HG02973 (cell line): Measurements from ENCODE around the gene RALY.

Experiments
- ATAC-seq: cut with Tn5 transposase; IDR thresholded peaks from one replicate; pipeline ENCODE4 v1.9.1; 2021; ENCODE audit warnings: moderate library complexity; ENCODE audit not compliant: unreplicated experiment

The RALY gene

DNA sequence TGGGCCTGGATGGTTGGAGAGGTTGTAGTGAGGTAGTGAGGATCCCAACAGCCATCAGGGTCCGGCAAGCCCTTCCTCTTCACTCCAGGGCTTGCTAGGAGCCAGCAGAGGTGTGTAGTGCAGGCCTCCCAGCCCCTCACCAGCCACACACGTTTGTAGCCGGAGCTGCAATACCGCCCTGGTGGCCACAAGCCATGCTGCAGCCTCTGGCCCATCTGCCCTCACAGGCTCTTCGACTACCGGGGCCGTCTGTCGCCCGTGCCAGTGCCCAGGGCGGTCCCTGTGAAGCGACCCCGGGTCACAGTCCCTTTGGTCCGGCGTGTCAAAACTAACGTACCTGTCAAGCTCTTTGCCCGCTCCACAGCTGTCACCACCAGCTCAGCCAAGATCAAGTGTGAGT, 81.9 kb downstream of the RALY start:
- no peak for ATAC-seq

DNA sequence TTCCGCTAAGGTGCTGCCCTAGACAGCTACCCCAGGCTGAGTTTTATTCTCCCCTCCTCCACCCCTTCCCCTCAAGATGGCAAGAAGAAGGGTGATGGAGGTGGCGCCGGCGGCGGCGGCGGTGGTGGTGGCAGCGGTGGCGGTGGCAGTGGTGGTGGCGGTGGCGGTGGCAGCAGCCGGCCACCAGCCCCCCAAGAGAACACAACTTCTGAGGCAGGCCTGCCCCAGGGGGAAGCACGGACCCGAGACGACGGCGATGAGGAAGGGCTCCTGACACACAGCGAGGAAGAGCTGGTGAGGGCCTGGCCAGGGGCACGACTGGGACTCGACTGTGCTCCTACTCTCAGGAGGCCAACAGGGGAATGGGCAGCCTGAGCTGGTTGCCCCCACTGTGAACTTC, 83.2 kb downstream of the RALY start:
- no peak for ATAC-seq

DNA sequence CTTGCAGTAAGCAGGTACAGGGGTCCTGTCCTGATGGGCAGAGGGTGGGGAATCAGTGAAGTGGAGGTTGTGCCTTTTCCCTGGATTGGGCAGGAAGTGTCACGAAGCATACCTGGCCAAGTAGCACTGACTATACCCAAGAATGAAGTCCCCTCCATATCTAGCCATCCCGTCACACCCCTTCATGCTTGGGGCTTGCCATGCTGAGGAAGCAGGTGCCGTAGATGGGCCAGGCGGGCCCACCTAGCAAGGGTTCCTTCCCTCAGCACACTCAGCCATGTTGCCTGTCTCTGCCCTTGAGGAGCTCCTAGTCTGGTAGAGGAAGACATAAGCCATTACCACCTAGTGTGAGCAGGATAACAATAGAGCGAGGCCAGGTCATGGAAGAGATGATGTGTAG, 84.8 kb downstream of the RALY start:
- no peak for ATAC-seq

DNA sequence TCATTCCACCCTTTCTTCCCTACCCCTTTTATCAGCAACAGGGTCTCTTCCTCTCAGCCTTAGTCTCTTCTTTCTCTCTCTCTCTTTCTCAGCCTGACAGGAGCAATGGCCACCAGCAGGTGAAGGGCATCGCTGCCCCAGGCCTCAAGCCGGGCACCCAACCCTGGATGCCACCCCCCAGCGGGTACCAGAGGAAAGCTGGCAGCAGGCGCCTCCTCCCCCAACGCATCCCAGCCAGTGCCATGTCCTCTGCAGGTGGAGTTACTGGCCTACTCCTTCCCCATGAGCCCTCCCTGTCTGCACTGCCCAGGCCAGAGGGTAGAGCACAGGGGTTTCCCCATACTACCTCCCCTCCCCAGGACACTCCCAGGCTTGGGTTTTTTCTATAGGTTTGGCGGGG, 86.1 kb downstream of the RALY start:
- no peak for ATAC-seq

DNA sequence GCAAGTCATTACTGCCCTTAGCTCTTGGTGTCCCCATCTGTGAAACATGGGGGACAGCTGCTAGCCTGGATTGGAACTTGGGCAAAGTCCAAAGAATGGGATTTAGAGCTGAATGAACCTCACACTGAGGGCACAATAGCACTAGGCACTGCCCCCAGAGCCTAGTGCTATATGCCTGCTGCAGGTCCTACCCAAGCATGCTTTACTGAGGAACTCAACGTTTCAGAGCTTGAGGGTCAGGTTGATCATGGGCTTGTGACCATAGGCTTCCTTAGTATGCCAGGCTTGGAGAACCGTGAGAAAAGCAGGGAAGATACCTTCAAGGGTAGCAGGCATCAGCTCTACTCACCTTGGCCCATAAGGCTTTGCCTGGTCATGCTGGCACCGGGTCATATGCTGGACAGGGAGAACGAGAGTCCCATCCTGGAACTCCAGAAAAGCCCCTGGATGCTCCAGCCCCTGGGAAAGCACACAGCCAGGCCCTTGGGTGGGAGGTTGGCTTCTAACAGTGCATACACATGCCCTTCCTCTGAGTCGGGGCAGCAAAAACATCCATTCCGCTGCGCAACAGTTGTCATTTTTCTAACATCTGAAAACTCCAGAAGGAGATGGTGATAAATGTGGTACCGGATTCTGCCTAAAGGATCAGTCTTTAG, 88.6 kb downstream of the RALY start:
- no peak for ATAC-seq

DNA sequence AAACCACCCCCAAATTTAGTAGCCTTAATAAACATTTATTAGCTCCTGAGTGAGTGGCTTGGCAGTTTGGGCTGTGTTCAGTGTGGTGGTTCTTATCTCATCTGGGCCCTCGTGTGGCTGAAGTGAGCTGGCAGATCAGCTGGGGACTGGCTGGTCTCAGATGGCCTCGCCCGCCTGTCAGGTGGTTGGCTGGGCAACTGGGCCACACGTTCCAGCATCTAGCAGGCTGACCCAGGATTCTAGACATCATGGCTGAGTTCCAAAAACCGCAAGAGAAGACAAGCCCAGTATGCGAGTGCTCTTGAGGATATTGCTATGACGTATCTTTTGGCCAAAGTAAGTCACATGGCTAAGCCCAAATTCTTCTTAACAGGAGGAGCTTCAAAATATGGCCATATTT, 89.4 kb downstream of the RALY start:
- ATAC-seq: no peak

DNA sequence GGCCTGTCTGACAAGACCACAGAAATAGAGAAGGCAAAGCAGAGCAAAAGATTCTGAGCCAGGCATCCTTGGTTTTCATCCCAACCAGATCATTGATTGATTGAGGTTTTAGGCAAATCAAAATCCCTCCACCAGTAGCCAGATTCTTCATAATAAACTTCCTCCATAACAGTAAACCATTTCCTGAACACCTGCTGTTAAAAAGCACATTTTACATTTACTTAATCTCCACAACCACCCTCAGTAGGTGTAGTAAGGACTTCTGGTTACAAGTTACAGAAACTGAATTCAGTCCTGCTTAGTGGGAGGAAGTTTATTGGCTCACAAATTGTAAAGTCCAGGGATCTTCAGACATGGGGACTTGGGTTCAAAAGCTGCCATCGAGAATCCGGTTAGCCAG, 90.1 kb downstream of the RALY start:
- no peak for ATAC-seq

DNA sequence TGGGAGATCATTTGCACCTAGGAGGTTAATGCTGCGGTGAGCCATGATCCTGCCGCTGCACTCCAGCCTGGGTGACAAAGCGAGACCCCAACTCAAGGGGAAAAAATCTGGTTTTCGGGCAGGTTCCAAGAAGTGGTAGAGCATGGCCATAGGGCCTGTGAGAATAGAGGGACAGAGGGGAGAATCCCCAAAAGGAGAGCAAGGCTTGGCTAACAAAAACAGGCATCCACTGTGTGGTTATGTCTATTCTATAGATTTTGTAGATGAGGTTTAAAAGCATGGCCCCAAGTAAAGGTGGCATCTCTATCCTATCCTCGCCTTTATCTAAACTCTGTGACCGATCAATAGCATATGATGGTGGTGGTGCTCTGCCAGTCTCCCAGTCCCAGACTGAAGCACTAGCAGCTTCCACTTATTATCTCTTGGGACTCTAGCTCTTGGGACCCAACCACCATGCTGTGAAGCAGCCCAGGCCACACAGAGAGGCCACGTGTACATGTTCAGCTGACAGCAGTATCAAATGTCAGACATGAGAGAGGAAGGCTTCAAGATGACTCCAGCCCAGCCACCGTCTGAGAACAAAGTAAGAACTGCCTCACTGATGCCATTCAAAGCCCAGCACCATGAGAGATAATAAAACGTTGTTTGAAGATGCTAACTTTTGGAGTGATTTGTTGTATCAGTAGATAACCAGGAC, 90.7 kb downstream of the RALY start:
- no peak for ATAC-seq

DNA sequence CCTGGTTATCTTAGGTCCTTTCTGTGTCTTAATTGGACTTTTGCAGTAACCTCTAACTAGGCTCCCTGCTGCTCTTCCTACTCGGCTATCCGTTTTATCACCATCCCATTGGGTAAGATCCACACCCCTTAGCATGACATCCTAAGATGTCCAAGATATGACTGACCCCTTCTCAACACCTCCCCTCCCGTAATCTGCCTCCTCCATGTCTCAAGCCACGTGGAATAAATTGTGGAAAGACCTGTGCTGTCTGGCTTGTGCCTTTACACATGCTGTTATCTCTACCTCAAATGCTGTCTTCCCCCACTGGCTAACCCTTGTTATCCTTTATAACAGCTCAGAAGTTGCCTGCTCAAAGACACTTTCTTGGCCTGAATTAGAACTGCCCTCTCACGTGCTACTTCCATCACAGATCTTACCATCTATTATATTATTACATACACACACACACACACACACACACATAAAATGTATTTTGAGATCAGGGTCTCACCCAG, 91.9 kb downstream of the RALY start:
- ATAC-seq: no peak

DNA sequence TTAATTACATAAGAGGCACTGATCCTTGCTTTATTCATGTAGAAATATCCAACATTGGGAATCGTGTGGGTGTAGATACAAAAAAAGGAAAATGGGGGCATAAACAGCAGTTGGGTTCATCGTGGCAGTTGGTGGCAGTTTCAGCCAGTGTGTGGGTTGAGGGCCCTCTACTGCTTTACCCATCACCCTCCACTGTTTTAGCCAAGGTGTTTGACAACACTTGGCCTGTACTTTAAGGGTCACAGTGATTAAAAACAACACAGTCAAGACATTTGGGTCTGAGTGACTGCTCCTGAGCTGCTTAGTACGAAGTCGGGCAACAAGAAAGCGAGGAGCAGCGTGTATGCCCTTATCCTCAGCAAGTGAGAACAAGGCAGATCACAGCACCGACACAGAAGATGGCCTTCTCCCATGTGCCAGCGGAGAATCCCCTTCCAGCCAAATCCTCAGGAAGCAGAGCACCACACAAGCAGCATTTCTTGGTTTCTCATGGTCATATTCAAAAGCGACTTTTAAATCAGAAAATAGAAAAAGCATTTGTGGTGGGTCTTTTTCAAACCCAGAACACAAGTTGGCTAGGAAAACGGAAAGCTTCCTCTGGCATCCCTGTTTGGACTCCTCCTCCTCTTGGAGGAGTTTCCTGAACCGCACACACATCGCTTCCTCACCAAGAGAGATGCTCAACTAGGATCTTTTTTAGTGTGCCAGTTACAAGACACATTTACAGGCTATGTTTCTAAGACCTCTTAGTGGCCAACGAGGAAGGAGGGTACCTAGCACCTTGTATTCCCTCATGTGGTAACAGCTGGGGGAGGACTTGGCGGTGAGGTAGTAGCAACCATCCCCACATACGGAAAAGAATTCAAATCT, 94.8 kb downstream of the RALY start:
- no peak for ATAC-seq

DNA sequence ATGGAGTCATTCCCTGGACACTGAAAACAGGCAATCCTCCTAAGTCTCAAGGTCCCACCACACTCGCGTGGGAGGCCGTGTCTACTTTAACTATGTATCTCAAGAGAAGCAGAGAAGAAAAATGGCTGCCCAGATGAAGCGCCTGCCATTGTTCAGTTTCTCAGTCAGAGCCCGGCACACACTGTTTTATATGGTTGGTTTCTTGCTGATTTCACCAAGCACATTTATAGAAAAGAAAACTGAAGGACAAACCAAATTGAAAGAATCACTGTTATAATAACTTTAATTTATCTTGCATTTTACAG, 95.4 kb downstream of the RALY start:
- no peak for ATAC-seq

DNA sequence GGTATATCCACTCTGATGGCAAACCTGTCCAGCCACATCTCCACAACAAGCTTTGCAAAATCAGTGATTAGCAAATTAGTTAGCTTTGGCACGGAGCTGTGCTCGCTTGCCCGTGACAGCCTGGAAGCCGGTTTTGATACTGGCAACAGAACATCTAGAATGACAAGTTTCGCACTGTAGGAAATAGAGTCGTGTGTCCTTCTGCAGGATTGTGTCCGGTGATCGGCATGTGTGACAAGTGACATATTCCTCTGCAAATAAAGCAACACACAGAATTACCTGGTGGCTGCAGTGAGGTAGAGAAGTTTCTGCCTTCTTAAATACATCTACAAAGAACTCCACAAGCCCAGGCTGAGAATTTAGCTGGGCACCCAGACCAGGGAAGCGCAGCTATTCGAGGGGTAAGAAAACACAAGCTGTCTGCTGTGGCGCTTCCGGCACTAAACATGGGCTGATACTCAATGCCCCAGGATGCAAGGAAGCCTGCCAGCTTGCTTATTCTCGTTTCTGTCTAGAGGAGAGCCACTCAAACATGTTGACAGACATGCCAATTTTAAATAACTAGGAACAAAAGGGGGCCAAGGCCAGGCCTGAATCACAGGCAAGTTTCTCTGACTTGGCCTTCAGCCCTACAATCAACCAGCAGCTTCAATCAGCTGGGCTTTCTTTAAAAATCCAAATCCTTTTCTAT, 96.1 kb downstream of the RALY start:
- no peak for ATAC-seq

DNA sequence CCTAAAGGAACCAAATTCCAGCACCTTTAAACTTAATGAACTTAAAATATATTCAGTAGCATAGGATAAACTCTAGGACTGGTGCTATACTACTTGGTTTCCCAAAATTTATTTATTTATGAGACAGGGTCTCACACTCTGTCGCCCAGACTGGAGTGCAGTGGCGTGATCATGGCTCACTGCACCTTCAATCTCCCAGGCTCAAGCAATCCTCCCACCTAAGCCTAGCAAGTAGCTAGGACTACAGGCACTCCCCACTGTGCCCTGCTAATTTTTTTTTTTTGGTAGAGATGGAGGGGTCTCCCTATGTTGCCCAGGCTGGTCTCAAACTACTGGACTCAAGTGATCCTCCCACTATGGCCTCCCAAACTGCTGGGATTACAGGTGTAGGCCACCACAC, 96.9 kb downstream of the RALY start:
- ATAC-seq: no peak

DNA sequence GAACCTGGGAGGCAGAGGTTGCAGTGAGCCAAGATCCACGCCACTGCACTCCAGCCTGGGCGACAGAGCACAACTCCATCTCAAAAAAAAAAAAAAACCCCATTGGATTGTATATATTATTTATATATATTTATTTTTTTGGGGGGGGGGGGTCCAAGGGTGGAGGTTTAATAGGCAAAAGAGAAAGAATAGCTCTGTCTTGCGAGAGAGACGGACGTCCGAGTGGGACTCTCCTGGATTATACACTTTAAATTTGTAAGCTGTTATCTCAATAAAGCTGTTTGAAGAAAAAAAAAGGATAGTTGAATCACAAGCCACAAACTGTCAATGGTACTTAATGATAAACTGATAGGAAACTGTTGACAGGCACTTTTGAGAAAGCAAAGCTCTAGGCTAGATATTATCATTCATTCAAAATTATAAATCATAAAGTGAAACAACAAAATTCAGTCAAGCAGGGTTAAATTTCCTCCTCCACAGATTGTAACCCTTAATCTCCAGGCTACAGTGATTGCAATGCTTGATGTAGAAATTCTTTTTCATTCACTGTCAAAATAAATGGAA, 98.0 kb downstream of the RALY start:
- no peak for ATAC-seq

DNA sequence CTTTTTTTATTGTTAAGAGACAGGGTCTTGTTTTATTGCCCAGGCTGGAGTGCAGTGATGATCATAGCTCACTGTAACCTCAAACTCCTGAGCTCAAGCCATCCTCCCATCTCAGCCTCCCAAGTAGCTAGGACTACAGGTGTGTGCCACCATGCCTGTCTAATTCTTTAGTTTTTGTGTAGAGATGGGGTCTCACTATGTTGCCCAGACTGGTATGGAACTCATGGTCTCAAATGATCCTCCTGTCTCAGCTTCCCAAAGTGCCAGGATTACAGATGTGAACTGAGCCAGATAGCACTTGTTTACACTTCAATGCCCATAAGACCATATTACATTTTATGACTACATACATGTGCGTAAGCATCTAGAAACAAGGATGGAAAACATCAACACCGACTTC, 100.2 kb downstream of the RALY start:
- ATAC-seq: no peak

DNA sequence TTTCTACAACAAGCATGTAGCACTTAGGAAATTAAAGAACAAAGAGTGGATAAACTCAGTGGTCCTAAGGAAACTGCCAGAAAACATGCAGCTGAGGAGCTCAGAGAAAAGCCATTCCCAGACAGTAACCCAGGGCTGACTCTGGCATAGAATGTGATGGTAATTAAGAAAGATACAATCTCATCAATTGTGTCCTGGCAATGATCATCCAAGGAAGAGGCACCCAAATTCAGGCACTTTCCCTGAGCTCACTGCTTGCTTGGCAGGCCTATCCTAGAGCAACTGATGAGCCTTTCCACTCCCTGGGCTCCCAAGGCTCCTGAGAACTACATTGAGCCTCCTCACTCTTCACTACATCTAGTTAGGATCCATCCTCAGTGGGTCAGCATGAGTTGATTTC, 102.1 kb downstream of the RALY start:
- ATAC-seq: no peak

DNA sequence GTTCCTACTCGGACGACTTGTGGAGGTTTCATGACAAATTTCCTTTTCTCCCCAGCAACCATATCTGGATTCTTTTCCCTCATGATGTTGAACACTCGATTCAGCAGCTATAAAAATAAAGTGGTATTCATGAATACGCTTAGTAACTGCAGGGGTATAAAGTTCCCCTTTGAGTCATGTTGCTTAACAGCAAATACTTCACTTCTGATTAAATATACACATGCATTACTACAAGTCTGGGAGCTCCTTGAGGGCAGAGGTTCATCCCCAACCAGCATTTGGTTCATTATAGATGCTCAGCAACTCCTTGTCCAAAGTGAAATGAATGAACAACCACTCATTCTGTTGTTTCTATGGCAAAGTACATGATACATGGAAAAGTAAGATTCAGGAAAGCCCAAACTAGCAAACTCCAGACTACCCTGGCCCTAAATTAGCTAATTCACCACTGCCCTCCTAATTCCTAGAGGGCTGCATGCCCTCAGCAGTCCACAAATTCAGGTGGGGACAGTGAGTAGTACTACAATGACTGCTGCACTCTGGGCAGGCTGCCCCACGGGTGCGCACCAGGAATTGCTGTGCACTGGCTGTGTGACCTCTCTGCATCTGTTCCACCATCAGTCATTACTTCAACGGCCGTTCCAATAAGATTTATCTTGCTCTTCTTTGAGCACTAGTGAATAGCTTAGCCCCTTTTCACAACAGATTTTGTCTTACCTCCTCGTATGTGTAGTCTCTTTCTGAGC, 103.2 kb downstream of the RALY start:
- no peak for ATAC-seq

DNA sequence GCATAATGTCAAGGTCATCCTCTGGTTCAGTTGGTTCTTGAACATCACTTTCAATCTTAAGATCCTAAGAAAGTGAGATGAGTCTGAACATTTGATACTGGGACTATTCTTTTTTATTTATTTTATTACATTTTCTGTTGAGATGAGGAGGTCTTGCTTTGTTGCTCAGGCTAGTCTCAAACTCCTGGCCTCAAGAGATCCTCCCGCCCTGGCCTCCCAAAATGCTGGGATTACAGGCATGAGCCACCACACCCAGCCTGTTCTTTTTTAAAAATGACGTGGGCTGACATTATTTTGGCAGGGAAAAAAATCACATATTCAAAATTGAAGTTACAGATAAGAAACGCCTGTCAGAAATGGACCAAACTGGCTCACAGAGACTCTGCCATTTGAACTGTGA, 104.9 kb downstream of the RALY start:
- no peak for ATAC-seq

DNA sequence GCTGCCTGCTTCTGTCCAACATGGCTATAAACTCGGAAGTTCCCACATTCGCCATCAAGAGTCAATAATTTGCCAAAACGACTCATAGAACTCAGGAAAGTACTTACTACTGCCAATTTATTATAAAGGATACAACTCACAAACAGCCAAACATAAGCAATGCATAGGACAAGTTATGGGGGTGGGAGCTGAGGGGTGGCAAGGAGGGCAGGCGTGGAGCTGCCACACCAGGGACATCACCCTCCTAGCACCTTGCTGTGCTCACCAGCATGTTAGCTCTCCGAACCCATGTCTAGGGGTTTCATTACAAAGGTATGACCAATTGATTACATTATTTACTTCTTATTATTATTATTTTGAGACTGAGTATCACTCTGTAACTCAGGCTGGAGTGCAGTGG, 106.0 kb downstream of the RALY start:
- no peak for ATAC-seq

DNA sequence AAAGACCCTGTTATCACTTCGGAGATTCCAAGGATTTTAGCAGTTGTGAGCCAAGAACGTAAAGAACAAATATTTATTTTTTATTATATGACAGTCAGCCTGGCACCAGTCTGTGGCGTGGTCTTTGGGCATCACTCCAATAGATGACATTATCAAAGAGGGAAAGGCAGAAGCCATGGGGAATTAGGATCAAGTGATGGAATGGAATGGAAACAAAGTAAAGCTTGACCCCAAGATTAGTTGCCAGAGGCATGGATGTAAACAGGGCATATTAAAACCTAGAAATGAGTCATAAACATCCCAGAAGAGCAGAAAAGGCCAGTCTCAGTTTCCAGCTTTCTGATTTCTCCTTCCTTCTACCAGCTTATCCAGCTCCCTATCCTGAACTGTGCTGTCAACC, 106.9 kb downstream of the RALY start:
- ATAC-seq: no peak
